HG03460 (cell line): Measurements from ENCODE around the gene DPP6.

ENCODE experiments used
- ATAC-seq: cut with Tn5 transposase; IDR thresholded peaks from one replicate; pipeline ENCODE4 v1.9.1; 2021; ENCODE audit not compliant: unreplicated experiment

Gene DPP6

DNA sequence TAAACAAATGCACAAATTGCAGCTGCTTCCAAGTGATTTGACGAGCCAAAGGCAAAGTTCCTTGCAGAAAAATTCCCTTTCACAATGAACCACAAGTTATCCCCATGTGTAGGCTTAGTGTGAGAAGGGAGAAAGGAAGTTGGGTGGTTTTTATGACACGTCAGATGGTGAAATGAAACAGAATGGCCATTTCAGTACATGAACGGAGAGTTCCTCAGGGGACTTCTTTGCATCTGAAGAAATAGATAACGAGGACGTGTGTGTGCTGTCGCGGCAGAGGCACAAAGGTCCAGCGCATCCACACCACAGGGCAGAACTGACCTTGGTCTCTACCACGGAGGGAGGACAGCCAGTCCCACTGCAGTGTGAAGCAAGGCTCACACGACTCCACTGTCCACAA, 814.9 kb downstream of the DPP6 start:
- ATAC-seq = peak; percentile 56

DNA sequence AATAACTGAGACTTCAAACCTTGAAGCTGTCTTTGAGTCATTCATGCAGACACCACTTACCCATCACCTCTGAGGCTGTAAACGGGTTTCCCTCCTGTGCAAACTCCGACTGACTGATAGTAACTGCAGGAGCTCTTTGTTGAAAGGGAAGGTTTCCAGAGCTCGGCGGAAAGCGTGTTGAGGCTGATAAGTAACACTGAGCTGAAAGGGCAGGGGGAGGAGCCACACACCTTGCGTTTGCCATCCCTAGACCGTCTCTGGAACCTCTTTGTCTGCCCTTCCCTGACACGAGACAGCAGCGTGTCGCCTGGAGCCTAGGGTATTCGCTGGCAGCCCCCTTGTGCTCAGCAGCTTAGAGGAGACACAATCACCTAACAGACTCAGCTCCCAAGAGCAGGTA, 816.7 kb downstream of the DPP6 start:
- no peak for ATAC-seq

DNA sequence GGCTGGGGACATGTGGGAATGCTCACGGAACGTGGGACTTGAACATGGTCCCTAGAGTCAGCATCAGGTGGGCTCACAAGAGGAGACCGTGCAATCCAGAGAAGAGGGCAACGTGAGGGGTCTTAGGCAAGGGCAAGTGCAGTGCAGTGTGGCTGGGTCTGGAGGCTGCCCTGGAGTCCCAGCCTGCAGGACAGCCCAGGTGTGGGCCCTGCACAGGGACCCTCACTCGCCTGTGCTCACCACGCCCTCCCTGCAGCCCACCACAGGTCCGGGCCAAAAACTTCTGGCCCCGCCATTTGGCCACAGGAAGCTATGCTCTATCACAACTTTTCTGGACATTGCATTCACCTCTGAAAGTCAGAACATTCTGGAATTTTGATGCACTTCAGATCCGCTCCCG, 817.2 kb downstream of the DPP6 start:
- no peak for ATAC-seq

DNA sequence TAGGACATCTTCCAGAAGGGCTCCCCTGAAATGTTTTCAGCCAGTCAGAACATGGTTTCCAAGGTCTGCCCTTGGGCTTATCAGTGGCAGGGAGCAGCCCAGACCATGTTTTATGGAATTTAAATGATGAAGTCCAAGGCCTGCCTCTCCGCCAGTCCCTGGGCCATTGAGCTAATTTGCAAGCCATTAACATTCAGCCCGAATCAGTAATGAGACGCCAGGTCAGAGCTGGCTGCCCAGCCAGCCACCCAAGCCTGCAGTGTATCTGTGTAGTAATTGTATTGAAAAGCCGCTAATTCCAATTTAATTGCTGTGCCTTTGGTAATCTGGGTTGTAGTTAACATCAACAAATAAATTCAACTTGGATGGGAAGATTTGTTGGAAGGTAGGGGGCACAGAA, 819.3 kb downstream of the DPP6 start:
- ATAC-seq = no peak

DNA sequence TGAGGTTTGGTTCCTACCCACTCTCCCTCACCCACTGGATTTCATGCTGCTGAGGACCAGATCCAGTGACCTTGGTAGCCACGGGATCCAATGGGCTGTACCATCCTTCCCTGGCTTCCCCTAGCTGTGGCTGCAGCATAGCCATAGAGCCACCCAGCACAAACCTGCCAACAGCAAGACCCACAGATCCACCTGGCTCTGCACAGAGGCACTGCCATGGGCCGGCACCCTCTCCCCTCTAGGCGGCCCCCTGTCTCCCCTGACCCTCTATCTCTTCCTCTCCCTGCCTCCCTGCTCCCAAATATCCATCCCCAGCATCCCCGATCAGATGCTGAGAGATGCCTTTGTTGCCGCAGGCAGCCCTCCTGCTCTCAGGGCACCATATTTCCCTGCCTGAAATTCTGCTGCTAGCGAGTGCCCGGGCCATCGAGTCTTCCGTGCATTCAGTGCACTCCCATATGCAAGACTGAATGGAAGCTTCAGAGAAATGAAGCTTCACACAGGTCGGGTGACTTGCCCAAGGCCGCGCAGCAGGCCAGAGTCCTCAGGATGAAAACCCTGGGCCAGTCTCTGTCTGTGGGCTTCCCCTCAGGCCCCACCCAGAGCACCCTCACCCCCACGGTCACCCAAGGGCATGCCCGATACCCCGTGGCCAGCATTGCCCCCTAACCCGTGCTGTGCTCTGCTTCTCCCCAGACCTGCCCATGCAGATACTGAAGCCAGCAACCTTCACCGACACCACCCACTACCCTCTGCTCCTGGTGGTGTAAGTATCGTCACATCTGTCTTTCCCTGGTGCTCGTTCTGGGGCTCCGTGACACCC, 819.9 kb downstream of the DPP6 start:
- ATAC-seq = no peak

DNA sequence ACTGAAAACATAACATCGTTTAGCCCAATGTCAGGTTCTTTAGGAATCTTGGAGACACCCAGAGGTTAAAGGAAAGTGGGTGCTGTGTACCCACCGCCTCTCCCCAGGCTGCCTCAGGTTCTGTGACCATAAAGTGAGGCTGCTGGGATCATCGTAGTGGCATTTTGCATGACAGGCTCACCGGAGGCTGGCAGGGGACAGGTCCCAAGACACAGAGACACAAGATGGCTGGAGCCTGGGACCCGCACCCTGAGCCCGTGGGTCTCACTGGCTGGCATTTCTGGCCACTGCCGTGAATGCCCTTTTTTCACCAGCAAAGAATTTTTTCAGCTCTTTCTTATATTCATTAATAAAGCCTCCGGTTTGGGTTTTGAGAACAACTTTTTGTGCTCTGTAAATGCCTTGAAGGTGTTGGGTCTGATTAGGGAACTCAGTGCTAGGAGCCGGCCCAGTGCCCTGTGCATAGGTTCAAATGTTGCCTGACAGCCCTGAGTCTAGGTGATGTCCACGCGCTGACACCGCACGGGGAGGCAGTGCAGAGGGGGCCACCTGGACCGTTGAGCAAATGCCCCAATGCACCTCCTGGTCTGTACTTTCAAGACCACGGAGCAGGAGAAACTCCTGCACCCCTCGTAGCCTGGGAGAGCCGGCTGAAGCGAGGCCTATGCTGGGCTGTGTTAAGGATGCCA, 820.8 kb downstream of the DPP6 start:
- ATAC-seq = no peak

DNA sequence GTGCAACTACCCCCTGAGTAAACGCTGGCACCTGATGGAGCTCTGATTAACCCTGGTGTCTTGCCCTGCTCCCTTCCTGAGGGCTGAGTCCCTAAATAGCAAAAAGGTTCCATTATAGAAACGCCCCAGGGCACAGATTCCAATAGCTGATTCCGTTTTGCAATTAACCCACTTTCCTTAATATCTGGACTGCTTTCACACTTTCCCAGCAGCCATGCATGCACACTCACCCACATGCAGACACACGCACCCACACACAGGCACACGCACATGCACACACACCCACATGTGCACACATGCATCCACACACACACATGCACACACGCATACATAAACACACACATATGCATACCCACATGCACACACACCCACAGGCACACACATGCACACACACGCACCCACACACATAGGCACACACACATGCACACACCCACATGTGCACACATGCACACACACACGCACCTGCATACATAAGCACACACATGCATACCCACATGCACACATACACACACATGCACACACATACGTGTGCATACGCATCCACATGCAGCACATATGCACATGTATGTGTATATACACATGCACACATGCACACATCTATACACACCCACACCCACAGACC, 821.4 kb downstream of the DPP6 start:
- no peak for ATAC-seq

DNA sequence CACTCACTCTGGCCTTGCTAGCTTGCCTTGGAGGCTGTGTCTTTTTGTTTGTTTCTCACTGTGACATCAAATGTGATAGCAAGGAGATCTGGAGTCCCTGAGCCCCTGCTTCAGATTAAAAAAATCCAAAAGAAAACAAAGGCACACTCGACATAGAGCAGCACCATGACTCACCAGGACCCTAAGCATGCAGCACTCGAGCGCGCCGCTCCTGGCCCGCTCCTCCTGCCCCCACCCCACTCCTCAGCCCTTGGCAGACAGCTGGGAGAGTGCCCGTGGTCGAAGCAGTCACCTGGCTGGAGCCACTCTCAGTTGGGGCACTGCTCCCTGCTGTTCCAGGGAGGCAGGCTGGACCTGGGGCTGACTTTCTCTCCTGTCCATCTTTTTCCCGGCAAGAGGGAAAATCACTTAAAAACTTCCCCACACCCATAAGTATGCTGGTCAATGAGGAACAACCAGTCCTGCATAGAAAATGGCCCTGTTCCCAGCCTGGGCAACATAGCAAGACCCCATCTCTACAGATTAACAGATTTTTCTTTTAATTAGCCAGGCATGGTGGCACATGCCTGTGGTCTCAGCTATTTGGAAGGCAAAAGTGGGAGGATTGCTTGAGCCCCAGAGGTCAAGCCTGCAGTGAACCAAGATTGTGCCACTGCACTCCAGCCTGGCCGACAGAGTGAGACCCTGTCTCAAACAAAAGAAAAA, 822.4 kb downstream of the DPP6 start:
- ATAC-seq = no peak

DNA sequence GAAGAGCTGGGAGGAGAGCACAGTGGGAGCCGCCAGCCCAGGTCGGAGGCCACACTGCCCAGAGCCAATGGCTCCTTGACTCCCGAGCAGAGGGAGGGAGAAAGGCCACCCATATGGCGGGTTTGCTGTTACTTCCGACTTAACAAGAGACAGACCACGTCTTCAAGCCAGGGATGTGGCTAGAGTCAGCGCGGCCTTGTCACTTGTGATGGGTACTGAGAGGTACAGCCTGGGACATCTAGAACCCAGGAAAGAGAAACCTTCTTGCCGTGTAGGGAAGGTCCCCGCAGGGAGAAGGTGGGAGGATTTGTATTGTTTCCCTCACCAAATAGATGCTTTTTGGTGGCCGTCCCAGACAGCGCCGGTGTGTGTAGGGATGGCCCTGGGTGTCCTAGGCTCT, 823.1 kb downstream of the DPP6 start:
- ATAC-seq = no peak

DNA sequence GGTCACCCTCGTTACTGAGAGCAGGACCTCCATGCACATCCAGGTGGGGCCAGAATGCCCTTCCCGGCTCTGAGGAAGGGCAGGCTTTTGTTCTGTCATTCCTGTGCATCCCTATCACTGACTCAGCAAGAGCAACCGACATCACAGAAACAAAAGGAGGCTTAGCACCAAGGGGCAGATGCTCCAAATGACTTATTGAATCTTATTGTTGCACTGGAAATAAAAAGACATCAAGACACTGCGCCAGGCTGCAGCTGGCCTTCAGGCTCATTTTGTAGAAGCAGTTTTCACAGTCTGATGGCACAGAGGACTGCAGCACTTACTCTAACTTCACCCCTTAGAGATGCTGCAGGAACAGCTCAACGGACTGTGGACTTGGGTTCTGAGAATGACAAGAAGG, 824.3 kb downstream of the DPP6 start:
- no peak for ATAC-seq

DNA sequence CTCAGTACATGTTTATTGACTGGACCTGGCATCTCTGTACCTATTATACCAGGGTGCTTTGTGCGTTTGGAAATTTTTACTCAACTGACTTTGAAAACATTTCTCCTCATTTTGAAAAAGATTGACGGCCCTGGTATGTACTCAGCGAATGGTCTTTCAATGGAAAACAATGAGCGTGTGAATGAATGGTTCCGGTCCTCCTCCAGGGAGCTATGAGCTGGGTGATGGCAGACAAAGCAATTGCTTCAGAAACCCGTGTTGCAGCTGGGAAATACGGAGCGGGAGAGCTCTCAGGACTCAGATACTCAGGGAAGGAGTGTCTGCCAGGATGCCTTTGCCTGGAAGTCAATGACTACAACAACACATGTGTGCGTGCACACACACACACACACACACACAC, 824.8 kb downstream of the DPP6 start:
- ATAC-seq = no peak

DNA sequence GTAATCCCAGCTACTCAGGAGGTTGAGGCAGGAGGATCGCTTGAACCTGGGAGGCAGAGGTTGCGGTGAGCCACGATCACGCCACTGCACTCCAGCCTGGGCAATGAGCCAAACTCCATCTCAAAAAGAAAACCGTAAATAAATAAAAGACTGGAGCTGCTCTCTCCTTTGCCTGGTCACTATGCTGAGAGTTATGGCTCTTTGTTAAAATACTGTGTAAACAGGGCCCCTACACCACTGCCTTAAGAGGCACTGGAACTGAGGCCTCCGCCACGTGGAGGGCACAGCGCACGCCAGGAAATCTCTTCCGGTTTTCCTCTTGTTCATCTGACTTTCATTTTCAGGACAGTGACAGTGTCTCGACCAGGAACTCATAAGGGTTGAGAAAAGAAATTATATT, 827.4 kb downstream of the DPP6 start:
- ATAC-seq = no peak

DNA sequence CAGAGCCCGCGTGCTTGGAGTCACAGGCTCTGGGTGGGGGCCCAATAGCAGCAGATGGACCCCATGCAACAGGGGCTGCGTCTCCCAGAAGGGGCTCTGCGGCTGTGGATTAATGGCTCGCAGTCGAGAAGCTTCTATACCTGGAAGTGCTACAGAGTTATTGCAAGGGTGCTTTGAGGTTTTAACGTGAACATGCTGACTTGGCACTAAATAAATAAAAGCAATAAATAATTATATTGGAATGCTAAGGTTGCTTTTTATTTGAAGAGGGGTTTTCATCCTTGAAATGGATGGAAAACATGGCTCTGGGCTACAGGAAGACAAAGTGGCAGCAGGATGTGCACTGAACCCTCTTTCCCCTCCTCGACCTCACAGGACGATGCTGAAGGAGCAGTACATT, 828.3 kb downstream of the DPP6 start:
- ATAC-seq = no peak

DNA sequence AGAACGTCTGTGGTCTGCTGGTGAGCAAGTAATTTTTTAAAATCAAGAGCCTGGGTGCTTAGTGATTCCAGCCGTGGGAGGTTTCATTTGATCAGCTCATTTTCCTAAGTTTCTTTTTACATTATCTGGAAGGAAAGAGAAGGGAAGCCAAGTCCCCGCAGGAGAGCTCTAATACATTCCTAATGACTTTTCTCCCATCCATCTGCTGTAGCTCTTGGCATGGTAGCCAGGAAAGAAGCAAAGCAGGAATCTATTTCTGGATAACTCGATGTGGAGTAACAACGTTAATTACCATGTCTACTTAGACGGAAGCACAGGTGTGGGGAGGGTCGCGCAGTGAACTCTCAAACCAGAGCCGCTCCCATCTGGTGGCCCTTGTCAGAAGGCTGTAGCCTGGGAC, 828.8 kb downstream of the DPP6 start:
- ATAC-seq = no peak

DNA sequence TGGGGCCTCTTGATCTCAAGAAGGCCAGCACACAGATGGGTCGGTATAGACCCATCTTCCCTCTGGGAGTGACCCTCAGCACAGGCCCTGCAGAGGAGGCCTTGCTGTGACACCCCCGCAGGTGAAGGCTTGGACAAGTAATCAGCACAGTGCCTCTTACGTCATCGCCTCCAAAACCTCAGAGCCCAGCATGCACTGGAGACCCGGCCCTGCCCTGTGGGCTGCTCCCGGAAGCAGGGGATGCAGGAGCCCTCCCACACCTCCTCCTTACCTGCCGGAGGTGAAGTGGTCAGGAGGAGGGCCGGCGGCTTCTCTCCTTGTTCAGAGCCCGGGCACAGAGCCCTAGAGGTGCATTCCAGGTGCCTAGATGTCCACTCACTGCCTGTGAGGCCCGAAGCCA, 829.3 kb downstream of the DPP6 start:
- ATAC-seq = no peak

DNA sequence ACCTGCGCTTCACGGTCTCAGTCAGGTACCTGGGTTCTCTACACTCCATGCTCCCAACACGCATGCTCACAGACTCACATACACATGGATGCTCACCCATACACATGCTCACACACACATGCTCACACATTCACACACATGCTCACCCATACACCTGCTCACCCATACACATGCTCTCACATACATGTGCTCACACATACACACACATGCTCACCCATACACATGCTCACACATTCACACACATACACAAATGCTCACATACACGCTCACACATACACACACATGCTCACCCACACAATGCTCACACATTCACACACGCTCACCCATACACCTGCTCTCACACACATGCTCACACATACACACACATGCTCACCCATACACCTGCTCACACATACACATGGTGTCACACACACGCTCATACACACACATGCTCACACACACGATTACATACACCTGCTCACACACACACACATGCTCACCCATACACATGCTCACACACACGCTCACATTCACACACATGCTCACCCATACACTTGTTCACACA, 830.8 kb downstream of the DPP6 start:
- no peak for ATAC-seq

DNA sequence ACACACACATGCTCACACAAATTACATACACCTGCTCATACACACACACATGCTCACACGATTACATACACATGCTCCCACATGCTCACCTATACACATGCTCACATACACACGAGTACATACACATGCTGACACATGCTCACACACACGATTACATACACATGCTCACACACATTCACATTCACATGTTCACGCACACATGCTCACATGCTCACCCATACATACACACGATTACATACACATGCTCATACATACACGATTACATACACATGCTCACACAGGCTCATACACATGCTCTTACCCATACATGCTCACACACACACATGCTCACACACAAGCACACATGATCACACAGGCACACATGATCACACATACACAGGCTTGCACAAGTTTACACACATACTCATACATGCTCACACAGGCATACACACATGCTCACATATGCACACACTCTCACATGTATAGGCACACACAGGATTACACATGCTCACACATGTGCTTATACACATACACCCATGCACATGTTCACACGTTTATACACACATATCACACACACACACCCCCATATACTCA, 832.2 kb downstream of the DPP6 start:
- ATAC-seq = no peak

DNA sequence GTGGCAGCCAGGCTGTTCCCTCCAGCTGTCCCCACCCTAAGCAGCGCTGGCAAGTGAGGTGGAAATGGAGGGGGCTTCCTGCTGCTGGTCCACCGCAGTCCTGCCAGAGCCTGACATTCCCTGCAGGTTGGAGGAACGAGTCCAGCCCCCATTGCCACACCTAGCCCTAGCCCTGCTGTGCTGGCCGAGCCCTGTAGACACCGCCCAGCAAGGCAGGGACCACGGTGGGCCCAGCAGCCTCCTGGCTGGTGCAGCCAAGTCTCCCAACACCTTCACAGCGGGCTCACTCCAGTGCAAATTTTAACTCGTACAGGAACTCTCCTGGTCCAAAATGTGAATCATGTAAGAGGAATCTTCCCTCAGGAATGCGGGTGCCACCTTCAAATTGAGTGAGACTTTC, 834.4 kb downstream of the DPP6 start:
- ATAC-seq = no peak

DNA sequence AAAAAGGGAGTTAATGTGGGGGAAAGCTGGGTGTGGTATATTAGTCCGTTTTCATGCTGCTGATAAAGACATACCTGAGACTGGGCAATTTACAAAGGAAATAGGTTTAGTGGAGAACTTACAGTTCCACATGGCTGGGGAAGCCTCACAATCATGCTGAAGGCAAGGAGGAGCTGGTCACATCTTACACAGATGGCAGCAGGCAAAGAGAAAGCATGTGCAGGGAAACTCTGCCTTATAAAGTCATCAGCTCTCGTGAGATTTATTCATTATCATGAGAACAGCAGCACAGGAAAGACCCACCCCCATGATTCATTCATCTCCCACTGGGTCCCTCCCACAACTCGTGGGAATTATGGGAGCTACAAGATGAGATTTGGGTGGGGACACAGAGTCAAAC, 836.5 kb downstream of the DPP6 start:
- ATAC-seq = no peak

DNA sequence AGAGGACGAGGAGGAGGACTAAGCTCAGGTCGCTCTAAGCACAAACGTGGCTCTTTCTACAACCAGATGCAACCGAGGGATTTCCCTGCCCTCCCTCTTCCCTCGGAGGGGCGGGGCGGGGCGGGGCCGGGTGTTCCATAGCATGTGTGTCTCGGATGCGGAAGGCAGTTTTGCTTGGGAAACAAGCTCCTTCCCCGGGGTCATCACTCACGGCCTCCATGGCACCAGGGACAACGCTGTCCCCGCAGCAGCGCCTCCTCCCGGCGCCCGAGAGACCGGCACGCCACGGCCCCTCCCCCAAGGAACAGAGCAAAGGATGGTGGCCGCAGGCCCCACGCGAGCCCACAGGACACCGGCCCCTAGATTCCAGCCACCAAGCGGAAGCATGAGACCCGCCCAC, 840.3 kb downstream of the DPP6 start:
- no peak for ATAC-seq

DNA sequence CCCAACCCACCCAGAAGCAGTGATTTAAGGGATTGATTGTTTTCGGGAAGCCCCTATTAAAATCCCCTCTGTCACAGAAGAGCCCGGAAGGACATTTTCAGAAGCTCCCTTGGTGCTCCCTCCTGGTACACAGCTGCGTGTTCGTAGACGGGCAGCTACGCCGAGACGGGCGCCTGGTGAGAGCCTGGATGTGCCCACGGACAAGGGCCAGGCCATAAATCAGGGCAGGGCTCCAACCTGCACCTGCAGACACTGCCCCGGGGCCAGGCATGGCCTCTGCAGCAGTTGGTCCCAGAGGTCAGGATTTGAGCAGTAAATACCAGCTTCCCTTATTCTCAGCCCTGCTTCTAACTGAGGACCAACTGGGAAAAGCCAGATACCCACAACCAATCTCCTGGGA, 843.9 kb downstream of the DPP6 start:
- no peak for ATAC-seq
